SU-DHL-6 (cell line): ENCODE measurements around the gene SPIB.

ENCODE experiments used
- H2AFZ ChIP-seq: fragments of 200-600 bp; sonication (generic); 2 replicates; pipeline ENCODE4 v1.6.1; 2014; ENCODE audit warnings: low read depth, mild to moderate bottlenecking, moderate library complexity, mixed read lengths, antibody characterized with exemption, low read length; ENCODE audit not compliant: severe bottlenecking
- H3F3A ChIP-seq: fragments of 200-600 bp; shearing (Covaris generic); 2 replicates; pipeline ENCODE4 v1.6.0; 2016; ENCODE audit warnings: antibody characterized with exemption, mild to moderate bottlenecking; ENCODE audit not compliant: insufficient read depth
- H3K27ac ChIP-seq: fragments of 200-600 bp; sonication (generic); 2 replicates; pipeline ENCODE4 v1.5.1; 2016; ENCODE audit warnings: low read depth, mild to moderate bottlenecking, low read length, moderate library complexity, mixed read lengths
- H3K27me3 ChIP-seq: fragments of 200-600 bp; sonication (generic), shearing (Covaris generic); 2 replicates; pipeline ENCODE4 v1.6.0; 2014; ENCODE audit warnings: mild to moderate bottlenecking, low read length
- H3K36me3 ChIP-seq: fragments of 200-600 bp; sonication (generic); 2 replicates; pipeline ENCODE4 v1.6.1; 2014; ENCODE audit warnings: mild to moderate bottlenecking, low read length, mixed read lengths
- H3K4me2 ChIP-seq: fragments of 300-600, 200-600 bp; shearing (Covaris generic), sonication (generic); 2 replicates; pipeline ENCODE4 v1.6.0; 2014; ENCODE audit warnings: low read length, low read depth, mild to moderate bottlenecking; ENCODE audit not compliant: poor library complexity, severe bottlenecking
- H3K4me3 ChIP-seq: fragments of 200-600 bp; sonication (generic); 2 replicates; pipeline ENCODE4 v1.5.1; 2014; ENCODE audit warnings: antibody characterized with exemption, low read length, mild to moderate bottlenecking, mixed read lengths; ENCODE audit not compliant: insufficient read depth, poor library complexity, severe bottlenecking
- H3K79me2 ChIP-seq: fragments of 200-600 bp; sonication (generic); 2 replicates; pipeline ENCODE4 v1.6.1; 2014; ENCODE audit warnings: mild to moderate bottlenecking, low read length, moderate library complexity; ENCODE audit not compliant: insufficient read depth
- H3K9ac ChIP-seq: fragments of 200-600 bp; sonication (generic); 2 replicates; pipeline ENCODE4 v1.7.0; 2014; ENCODE audit warnings: mild to moderate bottlenecking, low read length
- H3K9me2 ChIP-seq: fragments of 200-600 bp; sonication (generic); replicated peaks from 2 replicates; pipeline ENCODE4 v1.6.1; 2014; ENCODE audit warnings: low read length; ENCODE audit not compliant: insufficient read depth
- H3K9me3 ChIP-seq: fragments of 200-600 bp; sonication (generic); 2 replicates; pipeline ENCODE4 v1.6.1; 2014; ENCODE audit warnings: low read length, mixed read lengths; ENCODE audit not compliant: insufficient read depth
- H4K20me1 ChIP-seq: fragments of 200-600 bp; sonication (generic); 2 replicates; pipeline ENCODE4 v1.6.1; 2014; ENCODE audit warnings: low read depth, mild to moderate bottlenecking, antibody characterized with exemption, low read length, moderate library complexity, mixed read lengths
- CTCF ChIP-seq: fragments of 200-600 bp; sonication (generic); IDR thresholded peaks from one replicate; pipeline ENCODE4 v1.5.1; 2017; ENCODE audit warnings: antibody characterized with exemption, mild to moderate bottlenecking, low read length, moderate library complexity; ENCODE audit not compliant: insufficient read depth, poor library complexity, severe bottlenecking
- EZH2phosphoT487 ChIP-seq: fragments of 200-600 bp; sonication (generic), shearing (Covaris generic); conservative IDR thresholded peaks from 2 replicates; pipeline ENCODE4 v1.6.1; 2018; ENCODE audit warnings: mild to moderate bottlenecking, antibody characterized with exemption, low read length, moderate library complexity, mixed read lengths

Gene SPIB

GRCh38 chr19:50378863-50379236, 39.9 kb upstream of the SPIB start:
- no peak overlapping the region for H3K27ac ChIP-seq
- no peaks in the 10 kb centered on the region for H3K36me3 ChIP-seq
- no peak overlapping the region for H2AFZ ChIP-seq
- no peak overlapping the region for H3K9ac ChIP-seq
- H3K4me3 ChIP-seq: no peak overlapping the region
- no peaks in the 10 kb centered on the region for H3K79me2 ChIP-seq
- H3K4me2 ChIP-seq: no peak overlapping the region
- no peaks in the 10 kb centered on the region for H4K20me1 ChIP-seq
- no peaks in the 10 kb centered on the region for H3K9me3 ChIP-seq
- peaks cover 22% of the 10 kb centered on the region for H3F3A ChIP-seq
- H3K27me3 ChIP-seq: no peaks in the 10 kb centered on the region
- H3K9me2 ChIP-seq: no peaks in the 10 kb centered on the region
- TF ChIP-seq EZH2phosphoT487 (no peak), CTCF (no peak)

- Histone ChIP-seq H3K9me2 (no peaks in the 10 kb centered on the region), H3K27ac (no peak overlapping the region), H3K9ac (no peak overlapping the region), H3K4me2 (no peak overlapping the region), H2AFZ (no peak overlapping the region), H3K9me3 (no peaks in the 10 kb centered on the region), H3K27me3 (no peaks in the 10 kb centered on the region), H3K36me3 (no peaks in the 10 kb centered on the region), H4K20me1 (no peaks in the 10 kb centered on the region), H3F3A (peaks cover 21% of the 10 kb centered on the region), H3K4me3 (no peak overlapping the region), H3K79me2 (peaks cover 2% of the 10 kb centered on the region)
- no peak for TF ChIP-seq EZH2phosphoT487
These were observed 39.1 kb upstream of the SPIB start for GRCh38 chr19:50379602-50380001.

GRCh38 chr19:50380137-50380536, 38.6 kb upstream of the SPIB start:
- TF ChIP-seq EZH2phosphoT487 (no peak), CTCF (no peak)
- Histone ChIP-seq H3K36me3 (no peaks in the 10 kb centered on the region), H3K9ac (no peak overlapping the region), H3K9me3 (no peaks in the 10 kb centered on the region), H3K27ac (no peak overlapping the region), H3K9me2 (no peaks in the 10 kb centered on the region), H3K27me3 (no peaks in the 10 kb centered on the region), H3K79me2 (peaks cover 8% of the 10 kb centered on the region), H2AFZ (no peak overlapping the region), H3K4me3 (no peak overlapping the region), H3K4me2 (no peak overlapping the region), H3F3A (peaks cover 18% of the 10 kb centered on the region), H4K20me1 (no peaks in the 10 kb centered on the region)

- no peaks in the 10 kb centered on the region for H3K9me3 ChIP-seq
- no peak overlapping the region for H2AFZ ChIP-seq
- H3K4me3 ChIP-seq: no peak overlapping the region
- H3K9me2 ChIP-seq: no peaks in the 10 kb centered on the region
- no peaks in the 10 kb centered on the region for H3K27me3 ChIP-seq
- peaks cover 18% of the 10 kb centered on the region for H3F3A ChIP-seq
- TF ChIP-seq CTCF (no peak), EZH2phosphoT487 (no peak)
- H3K79me2 ChIP-seq: peaks cover 14% of the 10 kb centered on the region
- no peak overlapping the region for H3K4me2 ChIP-seq
- H3K27ac ChIP-seq: no peak overlapping the region
- no peaks in the 10 kb centered on the region for H4K20me1 ChIP-seq
- H3K9ac ChIP-seq: no peak overlapping the region
- no peaks in the 10 kb centered on the region for H3K36me3 ChIP-seq
These were observed 38.0 kb upstream of the SPIB start for GRCh38 chr19:50380751-50381151.
